ENCODE results near the gene ARHGEF18. TPM values are rescaled to one million over a fixed set of nuclear protein-coding genes. Genes with fewer than 3 reads are reported as not detected.

Gene ARHGEF18
- total and polyA plus RNA-seq, 2 donors (not counting 1 experiment from before 2014, with no cell fraction given): 74.0 to 94.9 TPM

GRCh38 chr19:7395360-7396066 is 46.8 kb downstream of the ARHGEF18 start:
- Histone ChIP-seq H3K4me1 (ENCODE audit: control insufficient read depth in 2 of 2, insufficient read depth in 2 of 2, low read length in 2 of 2) (peaks cover 40 to 44% of the 10 kb centered on the region in 2 donors), H2AFZ (ENCODE audit: insufficient read depth, low read depth, low read length, poor library complexity, severe bottlenecking) (peak overlapping the region; percentile 9), H3K4me3 (ENCODE audit: control extremely low read depth in 1 of 5, extremely low read depth in 1 of 5, insufficient read depth in 1 of 5, low read depth in 2 of 5, low read length in 4 of 5) (peak overlapping the region in 4 of 5 experiments; percentile 36 to 67 (median 60)), H3K9ac (ENCODE audit: low read length) (peak overlapping the region; percentile 71), H3K27ac (ENCODE audit: low read length in 2 of 2) (peak overlapping the region; percentile 13 to 82), H3K79me2 (ENCODE audit: control insufficient read depth, insufficient read depth, low read length) (peaks cover 97% of the 10 kb centered on the region), H3K9me3 (ENCODE audit: control extremely low read depth in 1 of 3, control insufficient read depth in 2 of 3, insufficient read depth in 1 of 3, low read length in 2 of 3) (no peaks in the 10 kb centered on the region), H3K36me3 (replicated peaks in 1 of 2; ENCODE audit: control extremely low read depth in 1 of 2, control insufficient read depth in 1 of 2, extremely low read depth in 1 of 2, insufficient read depth in 2 of 2, low read length in 1 of 2) (peaks cover 3 to 53% of the 10 kb centered on the region in 2 experiments), H3K27me3 (replicated peaks in 1 of 4; ENCODE audit: control extremely low read depth in 1 of 4, control insufficient read depth in 3 of 4, insufficient read depth in 4 of 4, low read length in 3 of 4) (no peaks in the 10 kb centered on the region), H3K4me2 (replicated peaks; ENCODE audit: low read depth, low read length, poor library complexity, severe bottlenecking) (peak overlapping the region; percentile 96), H4K20me1 (ENCODE audit: control insufficient read depth, insufficient read depth, low read length, poor library complexity, severe bottlenecking) (peaks cover 99% of the 10 kb centered on the region)
- 7% methylated on average over 11 of the region's 28 CpGs for WGBS (ENCODE audit: insufficient coverage)
- peak; percentile 20 for ATAC-seq (ENCODE audit: low read depth)
- intact Hi-C loops (cut with micrococcal nuclease): loop anchor here (5.0 kb wide), 1 partner anchor 48 kb away; the partner anchor contains the start of gene ARHGEF18
- Mint-ChIP-seq H3K4me3 (peak overlapping the region; percentile 91), H3K27ac (peak overlapping the region; percentile 80), H3K4me1 (peaks cover 45% of the 10 kb centered on the region), H3K9me3 (ENCODE audit: insufficient read depth) (no peaks in the 10 kb centered on the region), H3K27me3 (no peaks in the 10 kb centered on the region)
- ChIA-PET CTCF (interaction anchor here (0.9 kb wide), 1 partner anchor 11 kb away, joined by 3 read pairs; no protein-coding TSS in a partner anchor), POLR2A (interaction anchor here (0.6 kb wide), 1 partner anchor 218 kb away, joined by 8 read pairs; no protein-coding TSS in a partner anchor)
- TF ChIP-seq CTCF (IDR thresholded peaks at IDR 0.05): no peak
- no peak for TF ChIP-seq EZH2 (IDR thresholded peaks at IDR 0.05; ENCODE audit: borderline replicate concordance, insufficient read depth, low read depth, low read length, poor library complexity, severe bottlenecking)
- DNase-seq: no peak

DNA sequence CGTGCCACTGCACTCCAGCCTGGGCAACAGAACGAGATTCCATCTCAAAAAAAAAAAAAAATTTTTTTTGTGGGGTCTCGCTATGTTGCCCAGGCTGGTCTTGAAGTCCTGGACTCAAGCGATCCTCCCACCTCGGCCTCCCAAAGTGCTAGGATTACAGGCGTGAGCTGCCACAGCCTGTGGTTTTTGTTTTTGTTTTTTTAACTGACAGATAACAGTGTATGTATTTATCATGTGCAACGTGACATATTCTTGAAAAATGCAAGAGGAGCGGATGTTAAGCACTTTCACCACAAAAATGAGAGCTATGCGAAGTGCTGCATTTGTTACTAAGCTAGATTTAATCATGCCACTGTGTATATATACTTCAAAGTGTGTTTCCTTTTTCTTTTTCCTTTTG is 49.0 kb downstream of the ARHGEF18 start:
- peaks cover 40 to 44% of the 10 kb centered on the region in 2 donors for H3K4me1 ChIP-seq (ENCODE audit: control insufficient read depth in 2 of 2, insufficient read depth in 2 of 2, low read length in 2 of 2)
- H3K27me3 ChIP-seq (replicated peaks in 1 of 4; ENCODE audit: control extremely low read depth in 1 of 4, control insufficient read depth in 3 of 4, insufficient read depth in 4 of 4, low read length in 3 of 4): no peaks in the 10 kb centered on the region
- H3K36me3 ChIP-seq (replicated peaks in 1 of 2; ENCODE audit: control extremely low read depth in 1 of 2, control insufficient read depth in 1 of 2, extremely low read depth in 1 of 2, insufficient read depth in 2 of 2, low read length in 1 of 2): peaks cover 14 to 63% of the 10 kb centered on the region in 2 experiments
- ChIA-PET POLR2A (interaction anchor here (0.7 to 1.3 kb wide), 3 partner anchors 10 to 104 kb away, joined by 3 to 6 read pairs (median 3); no protein-coding TSS in a partner anchor), CTCF (interaction anchor here (0.6 to 2.1 kb wide), 10 partner anchors 9 to 1090 kb away, joined by 3 to 10 read pairs (median 4); partner anchors contain the start of gene ARHGEF18)
- no peak overlapping the region for H3K4me2 ChIP-seq (replicated peaks; ENCODE audit: low read depth, low read length, poor library complexity, severe bottlenecking)
- H3K79me2 ChIP-seq (ENCODE audit: control insufficient read depth, insufficient read depth, low read length): peaks cover 98% of the 10 kb centered on the region
- Mint-ChIP-seq H3K27me3 (no peaks in the 10 kb centered on the region), H3K9me3 (ENCODE audit: insufficient read depth) (no peaks in the 10 kb centered on the region), H3K4me3 (no peak overlapping the region), H3K4me1 (peaks cover 51% of the 10 kb centered on the region), H3K27ac (peak overlapping the region; percentile 53)
- peaks cover 0 to 3% (median 3%) of the 10 kb centered on the region in 3 donors for H3K9me3 ChIP-seq (ENCODE audit: control extremely low read depth in 1 of 3, control insufficient read depth in 2 of 3, insufficient read depth in 1 of 3, low read length in 2 of 3)
- WGBS (ENCODE audit: insufficient coverage): 98% methylated on average over 5 of the region's 9 CpGs
- no peak for TF ChIP-seq EZH2 (IDR thresholded peaks at IDR 0.05; ENCODE audit: borderline replicate concordance, insufficient read depth, low read depth, low read length, poor library complexity, severe bottlenecking)
- no peak for TF ChIP-seq CTCF (IDR thresholded peaks at IDR 0.05)
- DNase-seq (no peak), ATAC-seq (ENCODE audit: low read depth) (no peak)
- intact Hi-C loops (cut with micrococcal nuclease): loop anchor here (5.0 kb wide), 1 partner anchor 50 kb away; the partner anchor contains the start of gene ARHGEF18
- no peak overlapping the region for H2AFZ ChIP-seq (ENCODE audit: insufficient read depth, low read depth, low read length, poor library complexity, severe bottlenecking)
- no peak overlapping the region for H3K4me3 ChIP-seq (ENCODE audit: control extremely low read depth in 1 of 5, extremely low read depth in 1 of 5, insufficient read depth in 1 of 5, low read depth in 2 of 5, low read length in 4 of 5)
- peaks cover 100% of the 10 kb centered on the region for H4K20me1 ChIP-seq (ENCODE audit: control insufficient read depth, insufficient read depth, low read length, poor library complexity, severe bottlenecking)
- no peak overlapping the region for H3K9ac ChIP-seq (ENCODE audit: low read length)
- peak overlapping the region in 1 of 2 donors; percentile 72 for H3K27ac ChIP-seq (ENCODE audit: low read length in 2 of 2)

Measured in B cell (primary cell).